Activated T-cell treated with anti-CD3 and anti-CD28 coated beads for 4 hours (primary cell): ENCODE data around the gene PMEPA1.

Experiments
- DNase-seq: peaks from one replicate; pipeline ENCODE4 v3.0.0-alpha.2; 2020

PMEPA1 gene

GRCh38 chr20:57711311-57711712 is 1.5 kb upstream of the PMEPA1 start:
- DNase-seq, result no peak

- DNase-seq, result no peak
These were observed 1.0 kb upstream of the PMEPA1 start for GRCh38 chr20:57710841-57711240.

GRCh38 chr20:57708694-57709673 is 831 bp downstream of the PMEPA1 start:
- DNase-seq, result peak; percentile 31

- DNase-seq, result no peak
These were observed 1.7 kb downstream of the PMEPA1 start for GRCh38 chr20:57707849-57708693.

GRCh38 chr20:57707320-57707719 is 2.5 kb downstream of the PMEPA1 start:
- no peak for DNase-seq

- no peak for DNase-seq
These were observed 4.5 kb downstream of the PMEPA1 start for GRCh38 chr20:57705127-57705899.

- no peak for DNase-seq
These were observed 5.6 kb downstream of the PMEPA1 start for GRCh38 chr20:57704245-57704644.

- no peak for DNase-seq
These were observed 6.8 kb downstream of the PMEPA1 start for GRCh38 chr20:57703013-57703412.

GRCh38 chr20:57702521-57702920 is 7.3 kb downstream of the PMEPA1 start:
- DNase-seq, result no peak

GRCh38 chr20:57702091-57702490 is 7.7 kb downstream of the PMEPA1 start:
- DNase-seq, result no peak

GRCh38 chr20:57701651-57702050 is 8.2 kb downstream of the PMEPA1 start:
- DNase-seq, result no peak

GRCh38 chr20:57701090-57701489 is 8.7 kb downstream of the PMEPA1 start:
- no peak for DNase-seq

GRCh38 chr20:57699395-57699794 is 10.4 kb downstream of the PMEPA1 start:
- no peak for DNase-seq

- DNase-seq, result no peak
These were observed 10.9 kb downstream of the PMEPA1 start for GRCh38 chr20:57698867-57699275.

GRCh38 chr20:57698116-57698866 is 11.5 kb downstream of the PMEPA1 start:
- peak; percentile 43 for DNase-seq

- DNase-seq, result no peak
These were observed 12.3 kb downstream of the PMEPA1 start for GRCh38 chr20:57697543-57697942.

- no peak for DNase-seq
These were observed 13.3 kb downstream of the PMEPA1 start for GRCh38 chr20:57696401-57696961.

GRCh38 chr20:57695940-57696339 is 13.9 kb downstream of the PMEPA1 start:
- no peak for DNase-seq

- DNase-seq, result no peak
These were observed 14.8 kb downstream of the PMEPA1 start for GRCh38 chr20:57695012-57695411.

GRCh38 chr20:57694481-57694880 is 15.3 kb downstream of the PMEPA1 start:
- DNase-seq, result no peak

- no peak for DNase-seq
These were observed 16.0 kb downstream of the PMEPA1 start for GRCh38 chr20:57693670-57694329.
